B cell (primary cell): Measurements from ENCODE around the gene TRIB2. TPM values are rescaled to one million over a fixed set of nuclear protein-coding genes. Genes with fewer than 3 reads are reported as not detected.

ENCODE experiments used
- ATAC-seq: fragments of 200-7000 bp; cut with Tn5 transposase; one replicate; pipeline ENCODE4 v1.10.0; 2021; ENCODE audit warnings: low read depth, mild to moderate bottlenecking, moderate number of reproducible peaks, moderate library complexity
- CTCF ChIA-PET: fragments of 350-600 bp; sonication (Branson Sonifier 250); formaldehyde crosslinking; loops from one replicate; lab custom pipeline; 2021; ENCODE audit warnings: antibody characterized with exemption, inconsistent platforms; lab: Charles Lee
- POLR2A ChIA-PET: fragments of 350-600 bp; sonication (Branson Sonifier 250); formaldehyde crosslinking; loops from one replicate; lab custom pipeline; 2021; ENCODE audit warnings: antibody characterized with exemption; lab: Charles Lee
- DNase-seq: peaks from one replicate; pipeline ENCODE4 v3.0.0; 2013
- H2AFZ ChIP-seq: 2 replicates; pipeline ENCODE4 v1.6.1; 2012; ENCODE audit warnings: mild to moderate bottlenecking, low read depth, low read length; ENCODE audit not compliant: insufficient read depth, poor library complexity, severe bottlenecking
- H3K27ac ChIP-seq, 2 donors: 1 replicate in 1 of 2; 2 replicates in 1 of 2; pipeline ENCODE4 v1.5.1; 2012 to 2013; ENCODE audit warnings: low read length in 2 of 2, mild to moderate bottlenecking in 2 of 2, moderate library complexity in 1 of 2
- H3K27me3 ChIP-seq, 4 experiments: fragments of 200-600 bp in 1 of 4; sonication (generic) in 1 of 4; replicated peaks in 1 of 4; 1 replicate in 2 of 4; 2 replicates in 2 of 4; pipeline versions ENCODE4 v1.6.1 to v1.7.0; 2013 to 2016; ENCODE audit warnings: low read length in 3 of 4, mild to moderate bottlenecking in 2 of 4, mixed read lengths in 1 of 4, moderate library complexity in 1 of 4; ENCODE audit not compliant: insufficient read depth in 4 of 4, control insufficient read depth in 3 of 4; ENCODE audit errors: control extremely low read depth in 1 of 4
- H3K36me3 ChIP-seq, 2 experiments: replicated peaks in 1 of 2; 1 replicate in 1 of 2; 2 replicates in 1 of 2; pipeline versions ENCODE4 v1.6.1 to v1.7.1; 2013; ENCODE audit warnings: low read length in 1 of 2; ENCODE audit not compliant: insufficient read depth in 2 of 2, control insufficient read depth in 1 of 2; ENCODE audit errors: control extremely low read depth in 1 of 2, extremely low read depth in 1 of 2
- H3K4me1 ChIP-seq, 2 donors: fragments of 200-600 bp in 1 of 2; sonication (generic) in 1 of 2; 1 replicate in 1 of 2; 2 replicates in 1 of 2; pipeline versions ENCODE4 v1.5.1 to v1.6.1; 2013 to 2017; ENCODE audit warnings: low read length in 2 of 2; ENCODE audit not compliant: control insufficient read depth in 2 of 2, insufficient read depth in 2 of 2
- H3K4me2 ChIP-seq: replicated peaks from 2 replicates; pipeline ENCODE3; 2012; ENCODE audit warnings: mild to moderate bottlenecking, low read depth, low read length; ENCODE audit not compliant: poor library complexity, severe bottlenecking
- H3K4me3 ChIP-seq, 5 experiments: fragments of 200-600 bp in 1 of 5; sonication (generic) in 1 of 5; 1 replicate in 3 of 5; 2 replicates in 2 of 5; pipeline versions ENCODE4 v1.5.1 to v1.7.0; 2011 to 2016; ENCODE audit warnings: low read length in 4 of 5, mild to moderate bottlenecking in 4 of 5, low read depth in 2 of 5, control low read depth in 1 of 5, moderate library complexity in 1 of 5; ENCODE audit not compliant: insufficient read depth in 1 of 5; ENCODE audit errors: control extremely low read depth in 1 of 5, extremely low read depth in 1 of 5
- H3K79me2 ChIP-seq: fragments of 200-600 bp; sonication (generic); one replicate; pipeline ENCODE4 v1.6.0; 2016; ENCODE audit warnings: low read length; ENCODE audit not compliant: control insufficient read depth, insufficient read depth
- H3K9ac ChIP-seq: fragments of 200-600 bp; sonication (generic); 2 replicates; pipeline ENCODE4 v1.6.1; 2017; ENCODE audit warnings: mild to moderate bottlenecking, low read length, moderate library complexity
- H3K9me3 ChIP-seq, 3 donors: one replicate each; pipeline versions ENCODE4 v1.6.1 to v1.7.1; 2013; ENCODE audit warnings: low read length in 2 of 3; ENCODE audit not compliant: control insufficient read depth in 2 of 3, insufficient read depth in 1 of 3; ENCODE audit errors: control extremely low read depth in 1 of 3
- H4K20me1 ChIP-seq: 2 replicates; pipeline ENCODE4 v1.6.0; 2012; ENCODE audit warnings: mild to moderate bottlenecking, low read length; ENCODE audit not compliant: insufficient read depth, control insufficient read depth, poor library complexity, severe bottlenecking
- H3K27ac Mint-ChIP-seq: one replicate; pipeline ENCODE4 v1.8.0; 2021; ENCODE audit warnings: mixed read lengths
- H3K27me3 Mint-ChIP-seq: one replicate; pipeline ENCODE4 v1.8.0; 2021; ENCODE audit warnings: mixed read lengths
- H3K4me1 Mint-ChIP-seq: one replicate; pipeline ENCODE4 v1.8.0; 2021; ENCODE audit warnings: mixed read lengths
- H3K4me3 Mint-ChIP-seq: one replicate; pipeline ENCODE4 v1.8.0; 2021; ENCODE audit warnings: mixed read lengths
- H3K9me3 Mint-ChIP-seq: one replicate; pipeline ENCODE4 v1.8.0; 2022; ENCODE audit warnings: mixed read lengths; ENCODE audit not compliant: insufficient read depth
- CTCF ChIP-seq: fragments of 200-600 bp; IDR thresholded peaks from one replicate; pipeline ENCODE4 v1.8.0; 2022; ENCODE audit warnings: antibody characterized with exemption, mild to moderate bottlenecking
- EZH2 ChIP-seq: IDR thresholded peaks from 2 replicates; pipeline ENCODE4 v1.6.1; 2012; ENCODE audit warnings: borderline replicate concordance, low read depth, mild to moderate bottlenecking, moderate library complexity, low read length; ENCODE audit not compliant: insufficient read depth, poor library complexity, severe bottlenecking
- WGBS: methylation state at CpG from one replicate; pipeline ENCODE4 v1.1.5; 2013; ENCODE audit warnings: missing lambda C conversion rate; ENCODE audit not compliant: insufficient coverage; 5-methylcytosine and 5-hydroxymethylcytosine counted together
- intact Hi-C: fragments of 100-400 bp; cut with micrococcal nuclease; formaldehyde crosslinking; loops from one replicate; pipeline ENCODE4 v1.10.0; 2022
- polyA plus RNA-seq: library from polyadenylated mRNA; depleted of rRNA; stranded (reverse); fragments of >200 nt; gene quantifications from 2 replicates; pipeline ENCODE4 v1.2.3, GENCODE V29; 2012
- total RNA-seq, 2 donors: library from RNA; stranded (reverse); fragments of 120-200 nt in 1 of 2; gene quantifications; 1 replicate in 1 of 2; 2 replicates in 1 of 2; pipeline versions ENCODE4 v1.2.3 to v1.2.4, GENCODE V29; 2013 to 2022

Gene TRIB2
- total and polyA plus RNA-seq, 2 donors (not counting 1 experiment from before 2014, with no cell fraction given): 36.3 to 117 TPM

- H3K27ac ChIP-seq: no peak overlapping the region
- Mint-ChIP-seq H3K9me3 (no peaks in the 10 kb centered on the region), H3K4me3 (no peak overlapping the region), H3K27me3 (peaks cover 32% of the 10 kb centered on the region), H3K4me1 (no peaks in the 10 kb centered on the region), H3K27ac (no peak overlapping the region)
- H3K9me3 ChIP-seq: peaks cover 0 to 4% (median 0%) of the 10 kb centered on the region in 3 donors
- ChIA-PET CTCF (no interaction called here), POLR2A (no interaction called here)
- TF ChIP-seq EZH2 (no peak), CTCF (no peak)
- H3K4me3 ChIP-seq: no peak overlapping the region
- H3K79me2 ChIP-seq: no peaks in the 10 kb centered on the region
- 79% methylated on average over 2 of the region's 4 CpGs for WGBS
- no peak overlapping the region for H3K9ac ChIP-seq
- H3K4me2 ChIP-seq: no peak overlapping the region
- H4K20me1 ChIP-seq: no peaks in the 10 kb centered on the region
- no peaks in the 10 kb centered on the region for H3K36me3 ChIP-seq
- no peaks in the 10 kb centered on the region for H3K4me1 ChIP-seq
- intact Hi-C loops: no loop called here
- ATAC-seq: no peak
- no peak overlapping the region for H2AFZ ChIP-seq
- H3K27me3 ChIP-seq: peaks cover 0 to 1% (median 0%) of the 10 kb centered on the region in 4 experiments
- DNase-seq: no peak
Observed at GRCh38 chr2:12762976-12763375, 46.2 kb downstream of the TRIB2 start.

- H3K4me1 ChIP-seq: no peaks in the 10 kb centered on the region
- no peak overlapping the region for H3K9ac ChIP-seq
- H3K27ac ChIP-seq: no peak overlapping the region
- intact Hi-C loops: no loop called here
- H3K9me3 ChIP-seq: peaks cover 0 to 4% (median 0%) of the 10 kb centered on the region in 3 donors
- TF ChIP-seq CTCF (no peak), EZH2 (no peak)
- Mint-ChIP-seq H3K27me3 (peaks cover 37% of the 10 kb centered on the region), H3K27ac (no peak overlapping the region), H3K9me3 (no peaks in the 10 kb centered on the region), H3K4me1 (no peaks in the 10 kb centered on the region), H3K4me3 (no peak overlapping the region)
- H2AFZ ChIP-seq: no peak overlapping the region
- no peaks in the 10 kb centered on the region for H3K79me2 ChIP-seq
- H3K4me3 ChIP-seq: no peak overlapping the region
- POLR2A ChIA-PET: no interaction called here
- H3K36me3 ChIP-seq: no peaks in the 10 kb centered on the region
- 29% methylated on average over 2 of the region's 4 CpGs for WGBS
- no peak overlapping the region for H3K4me2 ChIP-seq
- CTCF ChIA-PET: no interaction called here
- no peaks in the 10 kb centered on the region for H4K20me1 ChIP-seq
- no peak for ATAC-seq
- no peak for DNase-seq
- H3K27me3 ChIP-seq: peaks cover 0 to 6% (median 0%) of the 10 kb centered on the region in 4 experiments
Observed at GRCh38 chr2:12763486-12763885, 46.8 kb downstream of the TRIB2 start.
